OCI-LY7 (cell line): Measurements from ENCODE around the gene AKR7A3.

Experiments used
- EZH2phosphoT487 ChIP-seq: fragments of 200-600 bp; sonication (generic); IDR thresholded peaks from 2 replicates; pipeline ENCODE4 v1.6.1; 2018; ENCODE audit warnings: low read depth, borderline replicate concordance, mild to moderate bottlenecking, mixed run types, antibody characterized with exemption, low read length, moderate library complexity, mixed read lengths
- TF ChIP-seq, protein P1 (sequence below): fragments of 200-600 bp; sonication (generic); conservative IDR thresholded peaks from 2 replicates; pipeline ENCODE4 v1.5.1; 2014; ENCODE audit warnings: mild to moderate bottlenecking, antibody characterized with exemption, low read length, moderate library complexity, mixed read lengths

DNA sequence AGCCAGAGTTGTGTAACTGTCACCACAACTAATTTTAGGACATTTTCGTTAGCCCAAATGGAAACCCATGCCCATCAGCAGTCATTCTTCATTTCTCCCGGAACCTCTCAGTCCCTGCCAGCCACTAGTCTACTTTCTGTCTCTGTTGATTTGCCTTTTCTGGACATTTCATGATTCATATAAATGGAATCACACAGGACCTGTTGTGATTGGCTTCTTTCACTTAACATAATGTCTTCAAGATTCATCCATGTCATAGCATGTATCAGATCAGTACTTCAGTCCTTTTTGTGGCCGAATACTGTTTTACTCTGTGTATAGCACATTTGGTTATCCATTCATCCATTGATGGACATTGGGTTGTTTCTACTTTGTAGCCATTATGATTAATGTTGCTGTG is 30.6 kb upstream of the AKR7A3 start:
- TF ChIP-seq, protein P1, sequence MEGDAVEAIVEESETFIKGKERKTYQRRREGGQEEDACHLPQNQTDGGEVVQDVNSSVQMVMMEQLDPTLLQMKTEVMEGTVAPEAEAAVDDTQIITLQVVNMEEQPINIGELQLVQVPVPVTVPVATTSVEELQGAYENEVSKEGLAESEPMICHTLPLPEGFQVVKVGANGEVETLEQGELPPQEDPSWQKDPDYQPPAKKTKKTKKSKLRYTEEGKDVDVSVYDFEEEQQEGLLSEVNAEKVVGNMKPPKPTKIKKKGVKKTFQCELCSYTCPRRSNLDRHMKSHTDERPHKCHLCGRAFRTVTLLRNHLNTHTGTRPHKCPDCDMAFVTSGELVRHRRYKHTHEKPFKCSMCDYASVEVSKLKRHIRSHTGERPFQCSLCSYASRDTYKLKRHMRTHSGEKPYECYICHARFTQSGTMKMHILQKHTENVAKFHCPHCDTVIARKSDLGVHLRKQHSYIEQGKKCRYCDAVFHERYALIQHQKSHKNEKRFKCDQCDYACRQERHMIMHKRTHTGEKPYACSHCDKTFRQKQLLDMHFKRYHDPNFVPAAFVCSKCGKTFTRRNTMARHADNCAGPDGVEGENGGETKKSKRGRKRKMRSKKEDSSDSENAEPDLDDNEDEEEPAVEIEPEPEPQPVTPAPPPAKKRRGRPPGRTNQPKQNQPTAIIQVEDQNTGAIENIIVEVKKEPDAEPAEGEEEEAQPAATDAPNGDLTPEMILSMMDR, result no peak
- no peak for TF ChIP-seq EZH2phosphoT487
